AG04450 (cell line): ENCODE data around the gene ALDH3A2. TPM values are rescaled to one million over a fixed set of nuclear protein-coding genes. Genes with fewer than 3 reads are reported as not detected.
"Not testable (repeated sequence)": the region's sequence is repeated elsewhere in the genome, so short reads cannot be mapped to it uniquely, and the experiment has no call there.

ENCODE experiments used
- CTCF ChIA-PET: fragments of 300-600, 350-600 bp; formaldehyde crosslinking; extraction: SDS; loops from one replicate; lab custom pipeline; 2022; ENCODE audit warnings: antibody characterized with exemption, inconsistent platforms; lab: Charles Lee
- POLR2A ChIA-PET: fragments of 350-600 bp; formaldehyde crosslinking; extraction: SDS; loops from one replicate; lab custom pipeline; 2021; ENCODE audit warnings: antibody characterized with exemption, inconsistent platforms; lab: Yijun Ruan, JAX
- DNase-seq: peaks from one replicate; pipeline ENCODE4 v3.0.0-alpha.2; 2011; ENCODE audit warnings: low read depth, low spot score
- H3K27ac ChIP-seq: one replicate; pipeline ENCODE4 v1.5.1; 2012; ENCODE audit warnings: low read depth, low read length, control low read depth
- H3K27me3 ChIP-seq: one replicate; pipeline ENCODE4 v1.6.0; 2012; ENCODE audit warnings: low read length; ENCODE audit not compliant: control insufficient read depth, insufficient read depth
- H3K4me3 ChIP-seq: 2 replicates; pipeline ENCODE4 v1.5.1; 2011; ENCODE audit warnings: mild to moderate bottlenecking, low read depth, low read length, control low read depth
- H3K9me3 ChIP-seq: 2 replicates; pipeline ENCODE4 v1.5.1; 2012; ENCODE audit warnings: low read length; ENCODE audit not compliant: control insufficient read depth, insufficient read depth
- polyA plus RNA-seq: library from polyadenylated mRNA; depleted of rRNA; stranded (reverse); fragments of >200 nt; gene quantifications from 2 replicates; pipeline ENCODE4 v1.2.3, GENCODE V29; 2011
- TF ChIP-seq, protein P1 (sequence below): IDR thresholded peaks from 2 replicates; pipeline ENCODE4 v1.5.1; 2011; ENCODE audit warnings: low read depth, low read length, control low read depth, inconsistent platforms

The ALDH3A2 gene
- polyA plus RNA-seq, 1 experiment: 13.4 TPM

DNA sequence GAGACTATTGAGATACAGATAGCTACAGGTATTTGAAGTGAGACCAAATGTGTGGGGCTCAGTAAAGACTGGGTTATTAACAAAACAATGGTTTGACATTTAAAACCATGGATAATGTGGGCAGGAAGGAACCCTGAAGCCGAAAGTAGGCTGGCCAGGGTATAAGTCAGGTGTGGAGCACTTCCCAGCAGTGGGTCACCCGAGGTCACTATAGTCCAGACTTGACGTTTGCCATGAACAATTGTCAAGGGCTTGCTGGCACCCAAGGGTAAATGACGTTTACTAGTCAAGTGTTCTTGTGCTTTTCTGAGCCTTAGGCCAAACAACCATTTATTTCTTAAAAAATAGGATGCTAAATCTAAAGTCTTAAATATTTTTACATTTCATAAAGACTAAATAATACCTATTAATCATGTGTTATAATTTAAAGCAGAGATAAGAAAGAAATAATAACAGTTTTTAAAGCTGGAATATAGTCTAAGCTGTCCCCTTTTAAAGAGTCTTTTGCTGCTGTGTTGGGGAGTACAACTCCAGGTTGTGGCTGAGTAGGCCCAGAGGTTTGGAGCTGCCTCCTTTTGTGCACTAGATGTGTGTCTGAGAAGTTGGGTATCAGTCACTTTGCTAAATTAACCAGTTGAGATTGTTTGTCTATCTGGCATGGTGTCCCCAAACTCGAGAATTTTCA is 15.7 kb downstream of the ALDH3A2 start:
- DNase-seq: no peak
- POLR2A ChIA-PET: no interaction called here
- no peak overlapping the region for H3K27ac ChIP-seq
- H3K27me3 ChIP-seq: peaks cover 2% of the 10 kb centered on the region
- TF ChIP-seq, protein P1, sequence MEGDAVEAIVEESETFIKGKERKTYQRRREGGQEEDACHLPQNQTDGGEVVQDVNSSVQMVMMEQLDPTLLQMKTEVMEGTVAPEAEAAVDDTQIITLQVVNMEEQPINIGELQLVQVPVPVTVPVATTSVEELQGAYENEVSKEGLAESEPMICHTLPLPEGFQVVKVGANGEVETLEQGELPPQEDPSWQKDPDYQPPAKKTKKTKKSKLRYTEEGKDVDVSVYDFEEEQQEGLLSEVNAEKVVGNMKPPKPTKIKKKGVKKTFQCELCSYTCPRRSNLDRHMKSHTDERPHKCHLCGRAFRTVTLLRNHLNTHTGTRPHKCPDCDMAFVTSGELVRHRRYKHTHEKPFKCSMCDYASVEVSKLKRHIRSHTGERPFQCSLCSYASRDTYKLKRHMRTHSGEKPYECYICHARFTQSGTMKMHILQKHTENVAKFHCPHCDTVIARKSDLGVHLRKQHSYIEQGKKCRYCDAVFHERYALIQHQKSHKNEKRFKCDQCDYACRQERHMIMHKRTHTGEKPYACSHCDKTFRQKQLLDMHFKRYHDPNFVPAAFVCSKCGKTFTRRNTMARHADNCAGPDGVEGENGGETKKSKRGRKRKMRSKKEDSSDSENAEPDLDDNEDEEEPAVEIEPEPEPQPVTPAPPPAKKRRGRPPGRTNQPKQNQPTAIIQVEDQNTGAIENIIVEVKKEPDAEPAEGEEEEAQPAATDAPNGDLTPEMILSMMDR: no peak
- H3K9me3 ChIP-seq: no peaks in the 10 kb centered on the region
- CTCF ChIA-PET: interaction anchor here (1.0 kb wide), 1 partner anchor 81 kb away, joined by 3 read pairs; no protein-coding TSS in a partner anchor
- no peak overlapping the region for H3K4me3 ChIP-seq

DNA sequence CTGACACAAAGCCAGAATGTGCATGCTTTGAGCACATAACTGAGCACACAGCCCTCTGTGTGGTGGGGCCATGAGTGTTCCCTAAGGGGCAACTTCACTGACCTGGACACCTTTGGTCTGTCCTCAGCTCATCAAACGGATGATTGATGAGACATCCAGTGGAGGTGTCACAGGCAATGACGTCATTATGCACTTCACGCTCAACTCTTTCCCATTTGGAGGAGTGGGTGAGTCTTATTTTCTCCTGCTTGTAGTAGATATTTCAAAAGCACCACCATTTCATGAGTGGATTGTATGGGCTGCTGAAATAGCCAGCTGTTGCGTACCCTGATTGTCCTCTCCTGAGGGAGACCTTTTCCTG is 16.2 kb downstream of the ALDH3A2 start:
- DNase-seq: no peak
- no peak overlapping the region for H3K4me3 ChIP-seq
- ChIA-PET CTCF (no interaction called here), POLR2A (no interaction called here)
- H3K9me3 ChIP-seq: no peaks in the 10 kb centered on the region
- TF ChIP-seq, protein P1: no peak
- H3K27ac ChIP-seq: no peak overlapping the region
- H3K27me3 ChIP-seq: peaks cover 2% of the 10 kb centered on the region

DNA sequence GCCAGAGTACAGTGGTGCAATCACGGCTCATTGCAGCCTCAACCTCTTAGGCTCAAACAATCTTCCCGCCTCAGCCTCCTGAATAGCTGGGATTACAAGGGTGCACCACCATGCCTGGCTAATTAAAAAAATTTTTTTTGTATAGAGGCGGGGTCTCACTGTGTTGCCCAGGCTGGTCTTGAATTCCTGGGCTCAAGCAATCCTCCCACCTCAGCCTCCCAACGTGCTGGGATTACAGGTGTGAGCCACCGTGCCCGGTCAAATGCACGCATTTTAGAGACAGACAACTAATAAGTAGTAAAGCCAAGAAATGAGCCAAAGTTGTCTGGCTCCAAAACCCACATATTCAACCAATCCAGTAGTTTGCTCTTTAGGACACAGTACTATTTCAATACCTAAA is 21.1 kb downstream of the ALDH3A2 start:
- POLR2A ChIA-PET, CTCF ChIA-PET, H3K4me3 ChIP-seq, H3K9me3 ChIP-seq, H3K27me3 ChIP-seq, H3K27ac ChIP-seq, DNase-seq: not testable (repeated sequence)

DNA sequence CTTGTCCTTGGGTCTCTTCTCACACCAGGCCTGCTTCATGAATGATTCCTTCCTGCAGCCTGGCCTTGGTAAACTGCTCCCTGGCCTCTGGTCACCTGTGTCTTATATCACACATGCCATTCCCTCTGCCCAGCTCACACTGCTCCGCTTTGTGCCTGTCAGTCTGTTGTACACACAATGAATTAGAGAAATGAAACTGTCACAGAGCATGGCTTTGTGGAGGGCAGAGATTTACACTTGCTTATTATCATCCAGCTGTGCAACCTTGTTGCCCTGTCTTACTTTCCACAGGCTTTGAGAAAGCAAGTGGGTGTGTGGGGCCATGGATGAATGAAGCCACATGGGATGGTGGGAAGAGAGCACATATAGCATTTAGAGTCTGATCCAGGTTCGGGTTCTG is 22.4 kb downstream of the ALDH3A2 start:
- ChIA-PET POLR2A (no interaction called here), CTCF (interaction anchor here (1.0 to 1.9 kb wide), 4 partner anchors 72 to 158 kb away, joined by 3 to 12 read pairs (median 4); no protein-coding TSS in a partner anchor)
- no peak overlapping the region for H3K4me3 ChIP-seq

DNA sequence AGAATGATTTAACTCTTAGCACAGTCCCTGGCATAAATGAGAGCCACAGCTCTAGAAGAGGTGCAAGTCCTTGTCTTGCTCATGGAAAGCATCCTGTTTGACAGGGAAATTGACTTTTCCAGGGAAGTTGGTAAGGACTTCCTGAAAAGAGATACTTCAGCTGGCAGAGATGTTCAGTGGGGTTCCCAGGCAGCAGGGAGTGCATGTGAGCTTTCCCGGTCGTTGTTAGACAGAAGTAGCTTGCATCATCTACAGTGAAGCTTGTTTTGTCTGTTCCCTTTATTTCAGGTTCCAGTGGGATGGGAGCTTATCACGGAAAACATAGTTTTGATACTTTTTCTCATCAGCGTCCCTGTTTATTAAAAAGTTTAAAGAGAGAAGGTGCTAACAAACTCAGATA is 22.9 kb downstream of the ALDH3A2 start:
- H3K4me3 ChIP-seq: no peak overlapping the region
- TF ChIP-seq, protein P1: no peak
- no peak overlapping the region for H3K27ac ChIP-seq
- H3K27me3 ChIP-seq: no peaks in the 10 kb centered on the region
- no peak for DNase-seq
- ChIA-PET CTCF (interaction anchor here (1.0 to 1.9 kb wide), 6 partner anchors 15 to 308 kb away, joined by 3 to 12 read pairs (median 4); no protein-coding TSS in a partner anchor), POLR2A (no interaction called here)
- no peaks in the 10 kb centered on the region for H3K9me3 ChIP-seq

More for the DNA sequence above, 22.4 kb downstream of the ALDH3A2 start:
- Histone ChIP-seq H3K27ac (no peak overlapping the region), H3K27me3 (no peaks in the 10 kb centered on the region), H3K9me3 (no peaks in the 10 kb centered on the region)
- no peak for DNase-seq
- TF ChIP-seq, protein P1: no peak
